Stimulated activated CD4-positive, alpha-beta T cell treated with anti-CD3 and anti-CD28 coated beads, TNF-alpha, amount 100 ng/mL, for 1 hour (primary cell): ENCODE measurements around the gene FOLR2.

Experiments used
- DNase-seq, 3 donors: peaks; one replicate each; pipeline ENCODE4 v3.0.0-alpha.2; 2020; ENCODE audit warnings: low read depth in 3 of 3, low spot score in 1 of 3

The FOLR2 gene

DNA sequence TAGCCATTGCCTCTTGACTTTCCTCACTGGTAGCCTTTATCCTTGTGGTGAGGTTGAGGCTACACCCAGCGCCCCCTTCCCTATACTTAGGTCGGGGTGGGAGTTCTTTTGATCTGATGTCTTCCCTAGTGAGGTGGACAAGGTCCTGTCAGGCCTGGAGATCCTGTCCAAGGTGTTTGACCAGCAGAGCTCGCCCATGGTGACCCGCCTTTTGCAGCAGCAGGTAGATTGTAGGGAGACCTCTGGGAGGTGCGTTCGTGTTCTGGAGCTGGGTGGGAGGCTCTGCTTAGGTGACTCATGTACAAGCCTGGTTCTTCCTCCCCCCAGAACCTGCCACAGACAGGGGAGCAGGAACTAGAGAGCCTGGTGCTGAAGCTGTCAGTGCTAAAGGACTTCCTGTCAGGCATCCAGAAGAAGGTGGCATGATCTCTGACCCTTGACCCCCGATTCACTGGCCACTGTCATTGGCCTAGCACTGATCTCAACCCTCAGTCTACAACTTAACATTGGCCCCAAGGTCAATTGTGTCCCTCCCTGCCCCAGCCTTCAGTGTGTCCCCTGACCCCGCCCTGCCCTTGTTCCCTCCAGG, 12.8 kb downstream of the FOLR2 start:
- DNase-seq: no peak

DNA sequence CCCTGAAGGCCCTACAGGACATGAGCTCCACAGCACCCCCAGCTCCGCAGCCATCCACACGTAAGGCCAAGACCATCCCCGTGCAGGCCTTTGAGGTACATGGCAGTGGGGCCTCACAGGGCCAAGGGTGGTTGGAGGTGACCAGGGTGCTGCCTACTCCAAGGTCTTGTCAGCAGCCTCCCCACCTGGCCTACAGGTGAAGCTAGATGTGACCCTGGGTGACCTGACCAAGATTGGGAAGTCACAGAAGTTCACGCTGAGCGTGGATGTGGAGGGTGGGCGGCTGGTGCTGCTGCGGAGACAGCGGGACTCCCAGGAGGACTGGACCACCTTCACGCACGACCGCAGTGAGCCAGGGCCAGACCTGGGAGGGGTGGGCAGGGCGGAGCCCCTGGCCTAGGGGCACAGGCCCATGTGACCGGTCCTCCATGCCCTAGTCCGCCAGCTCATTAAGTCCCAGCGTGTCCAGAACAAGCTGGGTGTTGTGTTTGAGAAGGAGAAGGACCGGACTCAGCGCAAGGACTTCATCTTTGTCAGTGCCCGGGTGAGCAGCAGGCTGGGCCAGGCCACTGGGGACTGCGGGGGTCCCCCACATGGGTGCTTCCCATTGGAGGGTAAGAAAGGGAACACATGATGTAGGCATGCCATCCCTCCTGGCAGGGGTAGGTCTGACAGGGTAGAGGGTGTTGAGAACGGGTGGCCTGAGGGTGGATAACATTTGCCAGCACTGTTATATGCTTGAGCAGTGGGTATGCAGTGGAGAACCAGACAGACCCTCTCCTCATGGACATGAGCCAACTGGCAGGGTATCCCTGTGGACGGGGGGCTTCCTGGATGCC, 13.6 kb downstream of the FOLR2 start:
- no peak for DNase-seq

DNA sequence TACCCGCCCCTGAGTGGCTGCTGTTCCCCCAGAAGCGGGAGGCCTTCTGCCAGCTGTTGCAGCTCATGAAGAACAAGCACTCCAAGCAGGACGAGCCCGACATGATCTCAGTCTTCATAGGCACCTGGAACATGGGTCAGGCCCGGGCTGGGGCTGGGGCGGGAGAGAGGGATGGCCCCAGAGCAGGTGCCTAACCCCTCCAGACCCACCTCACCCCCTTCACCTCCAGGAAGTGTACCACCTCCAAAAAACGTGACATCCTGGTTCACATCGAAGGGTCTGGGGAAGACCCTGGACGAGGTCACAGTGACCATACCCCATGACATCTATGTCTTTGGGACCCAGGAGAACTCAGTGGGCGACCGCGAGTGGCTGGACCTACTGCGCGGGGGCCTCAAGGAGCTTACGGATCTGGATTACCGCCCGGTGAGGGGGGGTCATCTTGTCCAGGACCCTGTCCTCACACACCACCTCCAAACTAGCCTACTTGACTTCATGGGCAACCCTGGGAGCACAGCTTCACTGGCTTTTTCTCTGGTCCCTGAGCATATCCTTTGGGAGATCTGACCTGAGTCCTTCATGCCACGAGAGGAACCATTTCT, 14.3 kb downstream of the FOLR2 start:
- DNase-seq: no peak

DNA sequence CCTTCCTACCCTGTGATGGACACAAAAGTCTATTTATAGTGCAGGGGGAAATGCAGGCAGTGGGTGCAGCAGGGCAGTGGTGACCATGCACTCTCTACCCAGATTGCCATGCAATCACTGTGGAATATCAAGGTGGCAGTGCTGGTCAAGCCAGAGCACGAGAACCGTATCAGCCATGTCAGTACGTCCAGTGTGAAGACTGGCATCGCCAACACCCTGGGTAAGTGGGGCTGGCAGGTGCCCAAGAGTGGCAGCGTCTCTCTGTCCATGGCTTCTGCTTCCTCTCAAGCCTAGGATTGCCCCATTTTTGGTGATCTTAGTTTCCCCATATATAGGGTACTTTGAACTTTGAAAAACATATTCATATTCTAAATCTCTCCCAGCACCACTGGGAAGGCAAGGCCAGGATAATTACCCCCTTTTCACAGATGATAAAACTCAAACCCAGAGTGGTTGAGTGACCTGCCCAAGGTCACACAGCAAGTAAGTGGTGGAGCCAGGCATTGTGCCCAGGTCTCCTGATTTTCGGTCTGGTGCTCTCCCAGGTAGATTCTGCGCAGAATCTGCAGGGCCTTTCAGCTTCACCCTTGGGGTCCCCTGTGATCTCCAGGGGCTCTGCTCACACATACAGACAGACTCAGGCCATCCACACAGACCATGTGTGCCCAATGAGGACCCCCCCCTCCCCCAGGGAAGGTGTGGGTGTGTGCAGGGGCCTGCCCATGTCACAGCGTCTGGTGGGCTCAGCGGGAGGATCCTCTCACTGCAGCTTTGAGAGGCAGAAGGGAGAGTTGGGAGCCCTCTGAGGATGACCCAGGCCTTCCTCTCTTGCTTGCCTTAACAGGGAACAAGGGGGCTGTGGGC, 15.0 kb downstream of the FOLR2 start:
- DNase-seq: no peak

DNA sequence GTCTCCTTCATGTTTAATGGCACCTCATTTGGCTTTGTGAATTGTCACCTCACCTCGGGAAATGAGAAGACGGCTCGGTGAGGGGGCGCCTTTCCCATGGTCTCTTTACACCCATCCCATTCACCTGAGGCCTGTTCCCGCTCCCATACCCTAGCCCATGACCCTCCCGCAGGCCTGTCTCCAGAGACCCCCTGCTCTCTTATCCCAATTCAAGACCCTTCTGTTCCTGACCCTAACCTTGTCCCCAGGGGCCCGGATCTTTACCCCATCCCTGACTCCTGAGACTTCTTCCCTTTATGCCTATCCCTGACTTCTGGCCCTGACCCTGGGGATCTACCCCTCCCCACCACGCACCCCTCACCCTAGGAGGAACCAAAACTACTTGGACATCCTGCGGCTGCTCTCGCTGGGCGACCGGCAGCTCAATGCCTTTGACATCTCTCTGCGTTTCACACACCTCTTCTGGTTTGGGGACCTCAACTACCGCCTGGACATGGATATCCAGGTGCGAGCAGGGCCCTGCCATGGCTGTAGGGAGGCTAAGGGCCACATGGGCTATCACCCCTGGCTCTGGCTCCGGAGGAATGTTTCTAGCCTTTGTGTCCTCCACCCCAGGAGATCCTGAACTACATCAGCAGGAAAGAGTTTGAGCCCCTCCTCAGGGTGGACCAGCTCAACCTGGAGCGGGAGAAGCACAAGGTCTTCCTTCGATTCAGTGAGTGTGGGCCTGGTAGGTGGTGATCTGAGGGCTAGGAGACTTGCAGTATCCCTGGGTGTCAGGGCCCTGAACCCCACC, 15.9 kb downstream of the FOLR2 start:
- DNase-seq: no peak

DNA sequence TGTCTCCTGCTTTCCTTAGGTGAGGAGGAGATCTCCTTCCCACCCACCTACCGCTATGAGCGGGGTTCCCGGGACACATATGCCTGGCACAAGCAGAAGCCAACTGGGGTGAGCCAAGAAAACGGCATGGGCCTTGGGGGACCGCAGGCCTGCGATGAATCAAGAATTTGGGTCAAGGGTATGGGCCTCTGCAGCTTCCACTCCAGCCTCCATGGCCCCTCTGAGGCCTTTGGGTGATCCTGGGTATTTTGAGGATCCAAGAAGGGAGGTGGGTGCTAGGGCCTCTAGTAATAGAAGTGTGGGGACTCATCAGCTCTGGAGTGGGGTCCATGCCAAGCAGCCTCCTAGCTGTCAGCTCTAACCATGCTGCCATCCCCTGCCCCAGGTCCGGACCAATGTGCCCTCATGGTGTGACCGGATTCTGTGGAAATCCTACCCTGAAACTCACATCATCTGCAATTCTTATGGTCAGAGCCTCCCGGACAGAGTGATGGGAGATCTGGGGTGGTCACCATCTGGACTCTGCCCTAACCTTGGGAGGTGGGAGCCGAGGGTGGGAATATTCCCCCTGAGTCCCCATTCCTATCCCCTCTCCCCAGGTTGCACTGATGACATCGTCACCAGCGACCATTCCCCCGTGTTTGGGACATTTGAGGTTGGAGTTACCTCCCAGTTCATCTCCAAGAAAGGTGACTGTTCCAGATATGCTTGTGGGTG, 16.6 kb downstream of the FOLR2 start:
- DNase-seq: no peak

DNA sequence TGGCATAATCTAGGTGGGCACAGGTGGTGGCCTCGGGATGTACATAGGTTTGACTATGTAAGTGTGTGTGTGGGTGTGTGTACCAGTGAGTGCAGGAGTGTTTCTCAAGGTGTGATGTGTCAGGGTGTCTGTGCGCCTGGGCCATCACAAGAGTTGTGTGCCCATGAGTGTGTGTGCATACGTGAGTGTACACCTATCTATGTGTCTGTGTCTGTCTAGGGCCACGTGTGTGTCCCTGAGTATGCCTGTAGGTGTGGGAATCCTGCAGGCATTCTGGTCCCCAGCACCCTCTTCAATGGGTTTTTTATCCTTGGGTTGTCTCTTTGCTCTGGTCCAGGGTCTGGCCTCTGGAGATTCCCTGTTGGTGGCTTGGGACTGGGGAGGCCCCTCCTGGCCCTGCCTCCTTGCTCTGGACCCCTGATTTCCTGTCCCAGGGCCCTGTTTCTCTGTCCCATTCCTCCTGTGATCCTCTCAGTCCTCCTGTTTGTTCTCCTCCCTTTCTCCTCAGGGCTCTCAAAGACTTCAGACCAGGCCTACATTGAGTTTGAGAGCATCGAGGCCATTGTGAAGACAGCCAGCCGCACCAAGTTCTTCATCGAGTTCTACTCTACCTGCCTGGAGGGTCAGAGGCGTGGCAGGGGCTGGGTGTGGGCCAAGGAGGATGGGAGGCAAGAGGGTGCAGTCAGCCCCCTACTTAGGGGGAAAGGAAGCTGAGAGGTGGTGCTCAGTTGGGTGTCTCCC, 17.3 kb downstream of the FOLR2 start:
- no peak for DNase-seq

DNA sequence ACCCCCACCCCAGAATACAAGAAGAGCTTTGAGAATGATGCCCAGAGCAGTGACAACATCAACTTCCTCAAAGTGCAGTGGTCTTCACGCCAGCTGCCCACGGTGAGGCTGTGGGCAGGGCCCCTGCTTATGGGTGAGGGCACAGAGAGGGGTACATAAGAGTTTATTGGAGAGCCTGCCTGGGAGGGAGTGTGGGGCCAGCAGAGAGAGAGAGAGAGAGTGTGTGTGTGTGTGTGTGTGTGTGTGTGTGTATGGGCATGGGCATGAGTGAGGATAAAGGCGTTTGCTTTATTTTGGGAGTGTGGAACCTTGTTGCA, 17.9 kb downstream of the FOLR2 start:
- no peak for DNase-seq

DNA sequence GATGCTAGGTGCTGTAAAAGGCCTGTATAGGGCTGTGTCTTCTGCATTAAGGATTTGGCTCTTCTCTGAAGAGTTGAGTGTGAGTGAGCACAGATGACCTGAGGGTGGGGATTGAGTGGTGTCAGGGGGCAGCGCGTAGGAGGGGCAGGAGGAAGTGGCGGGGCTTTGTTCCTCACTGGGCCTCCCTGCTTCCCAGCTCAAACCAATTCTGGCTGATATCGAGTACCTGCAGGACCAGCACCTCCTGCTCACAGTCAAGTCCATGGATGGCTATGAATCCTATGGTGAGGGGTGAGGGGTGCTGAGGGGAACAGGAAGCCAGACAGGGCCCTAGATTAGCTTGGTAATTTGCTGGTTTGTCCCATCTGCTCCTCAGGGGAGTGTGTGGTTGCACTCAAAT, 18.3 kb downstream of the FOLR2 start:
- DNase-seq: no peak

DNA sequence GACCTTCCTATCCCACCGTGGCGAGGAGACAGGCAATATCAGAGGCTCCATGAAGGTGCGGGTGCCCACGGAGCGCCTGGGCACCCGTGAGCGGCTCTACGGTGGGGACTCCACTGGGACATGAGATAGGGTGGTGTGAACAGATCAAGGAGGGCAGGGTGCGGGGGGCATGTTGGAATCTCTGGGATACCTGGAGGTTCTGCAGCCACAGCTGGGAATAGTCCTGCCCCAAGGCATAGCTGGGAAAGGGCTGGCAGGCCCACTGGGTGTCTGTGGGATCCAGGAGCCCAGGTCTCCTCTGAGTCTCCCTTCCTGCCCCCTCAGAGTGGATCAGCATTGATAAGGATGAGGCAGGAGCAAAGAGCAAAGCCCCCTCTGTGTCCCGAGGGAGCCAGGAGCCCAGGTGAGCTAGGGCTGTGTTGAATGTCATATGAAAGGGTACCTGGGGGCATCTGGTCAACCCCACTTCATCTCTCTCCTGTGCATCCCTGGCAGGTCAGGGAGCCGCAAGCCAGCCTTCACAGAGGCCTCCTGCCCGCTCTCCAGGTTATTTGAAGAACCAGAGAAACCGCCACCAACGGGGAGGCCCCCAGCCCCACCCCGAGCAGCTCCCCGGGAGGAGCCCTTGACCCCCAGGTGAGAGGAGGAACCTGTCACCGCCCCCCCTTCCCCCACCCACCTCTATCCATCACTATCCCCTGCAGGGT, 18.9 kb downstream of the FOLR2 start:
- no peak for DNase-seq

DNA sequence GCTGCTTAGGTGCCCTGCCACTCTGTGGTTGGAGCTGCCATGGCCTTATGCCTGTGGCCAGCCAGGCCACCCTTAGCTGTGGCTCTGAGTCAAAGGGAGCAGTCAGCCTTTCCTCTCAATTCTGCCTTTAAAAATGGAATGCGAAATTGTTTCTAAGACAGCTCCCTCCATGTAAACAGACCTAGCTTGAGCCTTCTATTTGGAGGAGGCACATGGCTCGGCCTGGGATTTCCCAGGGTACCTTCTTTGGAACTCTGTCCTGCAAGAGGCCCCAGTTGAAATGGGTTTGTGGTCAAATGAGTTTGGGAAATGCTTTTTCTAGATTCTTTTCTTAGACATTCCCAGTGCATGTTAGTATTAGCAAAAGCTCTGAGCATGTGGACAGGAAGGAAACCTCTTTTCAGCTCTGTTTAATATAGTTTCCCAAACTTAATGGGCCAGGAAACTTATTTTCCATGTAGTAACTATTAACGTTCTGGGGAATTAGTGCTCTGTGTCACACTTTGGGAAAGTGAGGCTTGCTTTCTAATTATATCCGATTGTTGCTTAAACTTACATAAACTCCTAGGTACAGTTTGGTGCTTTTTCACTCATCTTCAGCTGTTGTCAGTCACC, 19.6 kb downstream of the FOLR2 start:
- no peak for DNase-seq

DNA sequence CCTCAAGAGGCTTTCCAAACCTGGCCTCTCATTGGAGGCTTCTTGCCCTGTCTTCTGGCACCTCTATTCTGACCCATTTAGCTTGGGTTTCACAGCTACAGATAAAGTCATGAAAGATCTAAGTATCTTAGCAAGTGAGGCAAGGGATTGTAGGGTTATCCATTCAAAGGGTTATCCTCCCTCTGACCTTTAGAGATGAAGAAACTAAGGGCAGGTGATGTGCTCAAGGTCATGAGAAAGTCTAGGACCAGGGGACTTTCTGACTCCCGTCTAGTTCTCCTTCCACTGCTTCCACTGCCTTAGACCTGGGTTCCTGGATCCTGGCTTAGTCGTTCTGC, 20.1 kb downstream of the FOLR2 start:
- DNase-seq: no peak

DNA sequence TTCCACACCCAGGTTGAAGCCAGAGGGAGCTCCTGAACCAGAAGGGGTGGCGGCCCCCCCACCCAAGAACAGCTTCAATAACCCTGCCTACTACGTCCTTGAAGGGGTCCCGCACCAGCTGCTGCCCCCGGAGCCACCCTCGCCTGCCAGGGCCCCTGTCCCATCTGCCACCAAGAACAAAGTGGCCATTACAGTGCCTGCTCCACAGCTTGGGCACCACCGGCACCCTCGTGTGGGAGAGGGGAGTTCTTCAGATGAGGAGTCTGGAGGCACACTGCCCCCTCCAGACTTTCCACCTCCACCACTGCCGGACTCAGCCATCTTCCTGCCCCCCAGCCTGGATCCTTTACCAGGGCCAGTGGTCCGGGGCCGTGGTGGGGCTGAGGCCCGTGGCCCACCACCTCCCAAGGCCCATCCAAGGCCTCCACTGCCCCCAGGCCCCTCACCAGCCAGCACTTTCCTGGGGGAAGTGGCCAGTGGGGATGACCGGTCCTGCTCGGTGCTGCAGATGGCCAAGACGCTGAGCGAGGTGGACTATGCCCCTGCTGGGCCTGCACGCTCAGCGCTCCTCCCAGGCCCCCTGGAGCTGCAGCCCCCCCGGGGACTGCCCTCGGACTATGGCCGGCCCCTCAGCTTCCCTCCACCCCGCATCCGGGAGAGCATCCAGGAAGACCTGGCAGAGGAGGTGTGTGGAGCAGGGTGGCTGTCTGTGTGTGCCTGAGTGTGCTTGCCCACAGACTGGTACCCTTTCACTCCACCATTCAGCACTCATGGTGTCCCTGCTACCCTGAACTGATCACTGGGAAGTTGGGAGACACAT, 20.7 kb downstream of the FOLR2 start:
- no peak for DNase-seq

DNA sequence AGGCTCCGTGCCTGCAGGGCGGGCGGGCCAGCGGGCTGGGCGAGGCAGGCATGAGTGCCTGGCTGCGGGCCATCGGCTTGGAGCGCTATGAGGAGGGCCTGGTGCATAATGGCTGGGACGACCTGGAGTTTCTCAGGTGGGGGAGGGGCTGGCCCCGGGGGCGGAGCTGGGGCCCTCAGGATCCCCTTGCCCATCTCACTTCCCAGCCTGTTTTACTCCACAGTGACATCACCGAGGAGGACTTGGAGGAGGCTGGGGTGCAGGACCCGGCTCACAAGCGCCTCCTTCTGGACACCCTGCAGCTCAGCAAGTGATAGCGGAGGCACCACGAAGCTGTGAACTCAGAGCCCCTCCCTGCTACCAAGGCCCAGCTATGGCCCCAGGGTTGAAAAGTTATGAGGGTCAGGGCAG, 21.5 kb downstream of the FOLR2 start:
- DNase-seq: no peak

DNA sequence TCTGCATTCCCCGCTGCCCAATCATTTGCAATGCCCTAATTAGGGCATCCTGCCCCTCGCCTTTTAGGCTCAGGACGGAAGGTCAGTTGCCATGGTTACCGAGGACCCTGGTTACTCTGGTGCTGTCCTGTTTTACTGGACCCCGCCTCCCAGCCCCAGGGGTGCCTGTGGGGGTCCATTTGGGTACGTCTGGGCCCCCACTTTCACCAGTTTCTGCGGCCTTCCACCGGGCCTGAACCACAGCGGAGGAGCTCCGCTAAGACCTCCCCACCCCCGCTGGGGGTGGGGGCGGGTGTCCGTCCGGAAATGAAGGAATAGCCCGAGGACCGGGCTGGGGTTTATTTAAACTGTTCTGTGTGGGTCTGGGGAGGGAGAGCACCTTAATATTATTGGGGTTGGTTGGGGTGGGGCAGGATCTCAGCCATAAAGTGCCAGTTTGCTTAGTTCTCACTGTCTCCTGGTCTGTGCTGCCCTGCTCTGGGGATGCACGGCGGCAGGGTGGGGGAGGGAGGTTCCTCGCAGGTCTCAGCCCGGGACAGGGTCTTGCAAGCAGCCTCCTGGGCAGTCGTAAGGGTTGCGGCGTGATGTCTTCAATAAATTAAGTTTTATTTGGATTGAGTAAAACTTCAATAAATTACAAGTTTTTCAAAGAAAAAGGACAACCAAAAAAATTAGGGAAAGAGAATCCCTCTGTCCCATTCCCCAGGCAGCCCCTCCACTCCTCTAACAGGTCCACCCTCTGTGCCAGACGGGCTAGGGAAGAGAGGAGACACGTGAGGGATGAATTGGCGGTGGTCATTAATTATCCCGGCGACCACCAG, 22.1 kb downstream of the FOLR2 start:
- DNase-seq: no peak

DNA sequence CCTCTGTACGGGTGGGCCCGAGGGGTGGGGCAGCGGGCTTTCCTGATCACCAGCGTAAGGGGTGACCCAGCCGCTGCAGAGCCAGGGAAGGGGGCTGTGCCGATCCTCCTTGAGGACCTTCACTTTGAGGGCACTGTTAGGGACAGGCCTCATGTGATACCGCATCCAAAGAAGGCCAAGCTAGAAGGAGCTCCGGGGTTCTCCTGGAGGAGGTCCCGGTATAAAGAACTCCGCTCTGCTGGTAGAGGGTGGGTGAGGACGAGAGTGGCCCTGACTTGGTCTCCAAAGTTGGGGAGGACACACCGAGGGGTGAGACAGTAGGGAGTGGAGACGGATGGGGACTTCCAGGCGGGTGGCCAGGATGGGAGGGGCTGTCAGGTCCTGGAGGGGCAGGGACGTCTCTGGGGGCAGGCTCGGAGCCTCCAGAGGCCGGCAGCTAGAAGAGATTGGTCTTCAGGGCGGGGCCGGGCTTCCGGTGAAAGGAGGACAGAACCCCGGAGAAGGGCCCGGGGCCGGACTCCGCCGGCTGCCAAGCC, 22.8 kb downstream of the FOLR2 start:
- DNase-seq: no peak
